GM23338 (cell line): Measurements from ENCODE around the gene PLXNA2. TPM values are rescaled to one million over a fixed set of nuclear protein-coding genes. Genes with fewer than 3 reads are reported as not detected.

Experiments
- ATAC-seq: fragments of 200-7000 bp; cut with Tn5 transposase; 3 replicates; pipeline ENCODE4 v1.9.1; 2020
- DNase-seq: peaks from one replicate; pipeline ENCODE4 v3.0.0-alpha.2; 2015; ENCODE audit warnings: low spot score
- H2AFZ ChIP-seq: fragments of 200-600 bp; sonication (generic); 2 replicates; pipeline ENCODE4 v1.8.0; 2016; ENCODE audit warnings: antibody characterized with exemption, mild to moderate bottlenecking, moderate library complexity
- H3F3A ChIP-seq: fragments of 200-600 bp; sonication (generic); replicated peaks from 2 replicates; pipeline ENCODE4 v1.8.0; 2017; ENCODE audit warnings: antibody characterized with exemption, mixed run types, low read depth
- H3K27ac ChIP-seq: fragments of 200-600 bp; sonication (generic); 2 replicates; pipeline ENCODE4 v1.6.1; 2016; ENCODE audit warnings: low read depth
- H3K27me3 ChIP-seq: fragments of 200-600 bp; sonication (generic); 2 replicates; pipeline ENCODE4 v1.8.0; 2016; ENCODE audit warnings: mild to moderate bottlenecking, mixed run types, moderate library complexity; ENCODE audit not compliant: insufficient read depth
- H3K36me3 ChIP-seq: fragments of 200-600 bp; sonication (generic); 2 replicates; pipeline ENCODE4 v1.8.0; 2016; ENCODE audit warnings: mild to moderate bottlenecking; ENCODE audit not compliant: insufficient read depth
- H3K4me1 ChIP-seq: fragments of 200-600 bp; sonication (generic); 2 replicates; pipeline ENCODE4 v1.8.0; 2016; ENCODE audit warnings: mild to moderate bottlenecking, moderate library complexity; ENCODE audit not compliant: insufficient read depth
- H3K4me2 ChIP-seq: fragments of 200-600 bp; sonication (generic); 2 replicates; pipeline ENCODE4 v1.7.1; 2017; ENCODE audit warnings: mixed run types
- H3K4me3 ChIP-seq: fragments of 200-600 bp; sonication (generic); 2 replicates; pipeline ENCODE4 v1.6.1; 2016; ENCODE audit warnings: mixed run types
- H3K79me2 ChIP-seq: fragments of 200-600 bp; sonication (generic); replicated peaks from 2 replicates; pipeline ENCODE4 v1.8.0; 2017; ENCODE audit warnings: mild to moderate bottlenecking; ENCODE audit not compliant: insufficient read depth
- H3K9me2 ChIP-seq: fragments of 200-600 bp; sonication (generic); 2 replicates; pipeline ENCODE4 v1.8.0; 2017; ENCODE audit not compliant: insufficient read depth
- H4K20me1 ChIP-seq: fragments of 200-600 bp; sonication (generic); replicated peaks from 2 replicates; pipeline ENCODE4 v1.8.0; 2017; ENCODE audit warnings: mild to moderate bottlenecking; ENCODE audit not compliant: insufficient read depth
- H3K27ac Mint-ChIP-seq: 2 replicates; pipeline ENCODE4 v1.8.0; 2020; ENCODE audit warnings: inconsistent platforms, mild to moderate bottlenecking, moderate library complexity, mixed read lengths
- H3K27me3 Mint-ChIP-seq: 3 replicates; pipeline ENCODE4 v1.8.0; 2022; ENCODE audit warnings: low read depth, mild to moderate bottlenecking, moderate library complexity, mixed read lengths, inconsistent platforms; ENCODE audit not compliant: insufficient read depth, poor library complexity
- H3K36me3 Mint-ChIP-seq: 3 replicates; pipeline ENCODE4 v1.8.0; 2021; ENCODE audit warnings: low read depth, mild to moderate bottlenecking, inconsistent platforms, moderate library complexity, mixed read lengths
- H3K4me1 Mint-ChIP-seq: 3 replicates; pipeline ENCODE4 v1.8.0; 2020; ENCODE audit warnings: mild to moderate bottlenecking, inconsistent platforms, mixed read lengths
- H3K4me3 Mint-ChIP-seq: 3 replicates; pipeline ENCODE4 v1.8.0; 2021; ENCODE audit warnings: moderate library complexity, mild to moderate bottlenecking, inconsistent platforms, mixed read lengths
- H3K9me3 Mint-ChIP-seq: 3 replicates; pipeline ENCODE4 v1.8.0; 2020; ENCODE audit warnings: moderate library complexity, mild to moderate bottlenecking, inconsistent platforms, mixed read lengths
- CREB1 ChIP-seq: fragments of 250-450 bp; sonication (Bioruptor Pico); IDR thresholded peaks from 2 replicates; pipeline ENCODE4 v1.5.0; 2020; ENCODE audit warnings: low read depth, mild to moderate bottlenecking, moderate library complexity
- EZH2phosphoT487 ChIP-seq: fragments of 200-600 bp; sonication (generic); IDR thresholded peaks from one replicate; pipeline ENCODE4 v1.8.1; 2018; ENCODE audit warnings: antibody characterized with exemption; ENCODE audit not compliant: unreplicated experiment
- JUNB ChIP-seq: IDR thresholded peaks from one replicate; pipeline ENCODE4 v1.6.1; 2016; ENCODE audit warnings: antibody characterized with exemption; ENCODE audit not compliant: unreplicated experiment
- POLR2AphosphoS5 ChIP-seq: IDR thresholded peaks from 2 replicates; pipeline ENCODE4 v1.6.1; 2016; ENCODE audit warnings: antibody characterized with exemption, low read depth
- ZNF331 ChIP-seq: fragments of 250-450 bp; sonication (Bioruptor Pico); IDR thresholded peaks from 2 replicates; pipeline ENCODE4 v1.5.0; 2020; ENCODE audit warnings: low read depth, mild to moderate bottlenecking, moderate library complexity
- polyA plus RNA-seq: library from polyadenylated mRNA; unstranded; fragments of >200 nt; fragmentation: Nextera tagmentation; extraction: Ambion mirVana; gene quantifications from 2 replicates; pipeline ENCODE4 v1.2.1, GENCODE V29; 2016
- total RNA-seq: library from RNA; depleted of rRNA; stranded (reverse); fragments of >200 nt; shearing (Covaris generic); gene quantifications from 2 replicates; pipeline ENCODE4 v1.2.3, GENCODE V29; 2014
- TF ChIP-seq, protein P1 (sequence below): IDR thresholded peaks from one replicate; pipeline ENCODE4 v1.6.1; 2018; ENCODE audit warnings: antibody characterized with exemption; ENCODE audit not compliant: unreplicated experiment
- TF ChIP-seq, protein P2 (sequence below), 2 experiments: fragments of 200-600 bp in 1 of 2; sonication (generic) in 1 of 2; conservative IDR thresholded peaks; 2 replicates each; pipeline versions ENCODE4 v1.5.1 to v1.6.1; 2016 to 2017; ENCODE audit warnings: antibody characterized with exemption in 2 of 2, low read depth in 2 of 2, mild to moderate bottlenecking in 2 of 2, moderate library complexity in 1 of 2

PLXNA2 gene
- total and polyA plus RNA-seq, 2 experiments from 2014 or later: 0.40 to 1.8 TPM

DNA sequence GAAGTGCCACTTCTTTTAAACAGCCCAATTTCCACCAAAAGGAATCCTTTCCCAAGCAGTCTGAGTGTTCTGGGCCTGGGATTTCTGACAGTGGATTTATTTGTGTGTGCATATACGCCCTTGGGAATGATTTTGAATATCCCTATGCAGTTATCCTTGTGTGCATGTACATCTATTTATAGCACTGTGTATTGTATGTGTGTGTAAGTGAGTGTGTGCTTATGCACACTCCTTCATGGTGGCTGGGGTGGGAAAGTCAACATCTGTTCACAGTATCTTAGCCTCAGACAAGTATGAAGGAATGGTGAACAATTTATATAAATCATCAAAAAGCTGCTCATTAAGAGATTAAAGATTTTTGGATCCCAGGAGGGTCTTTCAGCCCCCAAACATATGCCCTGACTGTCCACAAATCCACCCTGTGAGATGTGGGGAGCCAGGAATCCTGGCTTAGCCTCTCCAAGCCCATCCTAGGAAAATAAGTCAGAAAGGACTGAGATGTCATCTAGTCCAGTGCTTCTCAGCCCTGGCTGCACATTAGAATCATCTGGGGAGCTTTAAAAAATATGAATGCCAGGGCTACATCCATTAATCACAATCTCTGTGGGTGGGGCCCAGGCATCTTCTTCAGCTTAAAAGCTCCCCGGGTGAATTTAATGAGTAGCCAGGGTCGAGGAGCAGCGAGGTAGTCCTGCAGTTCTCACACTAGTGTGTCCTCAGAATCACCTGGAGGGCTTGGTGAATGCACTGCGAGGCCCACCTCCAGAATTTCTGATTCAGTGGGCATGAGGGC lies 101.4 kb downstream of the PLXNA2 start:
- H3K79me2 ChIP-seq: no peaks in the 10 kb centered on the region

GRCh38 chr1:208141610-208142192 lies 102.5 kb downstream of the PLXNA2 start:
- TF ChIP-seq CREB1 (CRISPR knock-in tag) (no peak), POLR2AphosphoS5 (no peak), ZNF331 (CRISPR knock-in tag) (no peak)
- TF ChIP-seq, protein P1, sequence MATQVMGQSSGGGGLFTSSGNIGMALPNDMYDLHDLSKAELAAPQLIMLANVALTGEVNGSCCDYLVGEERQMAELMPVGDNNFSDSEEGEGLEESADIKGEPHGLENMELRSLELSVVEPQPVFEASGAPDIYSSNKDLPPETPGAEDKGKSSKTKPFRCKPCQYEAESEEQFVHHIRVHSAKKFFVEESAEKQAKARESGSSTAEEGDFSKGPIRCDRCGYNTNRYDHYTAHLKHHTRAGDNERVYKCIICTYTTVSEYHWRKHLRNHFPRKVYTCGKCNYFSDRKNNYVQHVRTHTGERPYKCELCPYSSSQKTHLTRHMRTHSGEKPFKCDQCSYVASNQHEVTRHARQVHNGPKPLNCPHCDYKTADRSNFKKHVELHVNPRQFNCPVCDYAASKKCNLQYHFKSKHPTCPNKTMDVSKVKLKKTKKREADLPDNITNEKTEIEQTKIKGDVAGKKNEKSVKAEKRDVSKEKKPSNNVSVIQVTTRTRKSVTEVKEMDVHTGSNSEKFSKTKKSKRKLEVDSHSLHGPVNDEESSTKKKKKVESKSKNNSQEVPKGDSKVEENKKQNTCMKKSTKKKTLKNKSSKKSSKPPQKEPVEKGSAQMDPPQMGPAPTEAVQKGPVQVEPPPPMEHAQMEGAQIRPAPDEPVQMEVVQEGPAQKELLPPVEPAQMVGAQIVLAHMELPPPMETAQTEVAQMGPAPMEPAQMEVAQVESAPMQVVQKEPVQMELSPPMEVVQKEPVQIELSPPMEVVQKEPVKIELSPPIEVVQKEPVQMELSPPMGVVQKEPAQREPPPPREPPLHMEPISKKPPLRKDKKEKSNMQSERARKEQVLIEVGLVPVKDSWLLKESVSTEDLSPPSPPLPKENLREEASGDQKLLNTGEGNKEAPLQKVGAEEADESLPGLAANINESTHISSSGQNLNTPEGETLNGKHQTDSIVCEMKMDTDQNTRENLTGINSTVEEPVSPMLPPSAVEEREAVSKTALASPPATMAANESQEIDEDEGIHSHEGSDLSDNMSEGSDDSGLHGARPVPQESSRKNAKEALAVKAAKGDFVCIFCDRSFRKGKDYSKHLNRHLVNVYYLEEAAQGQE: no peak
- Mint-ChIP-seq H3K27me3 (peaks cover 12% of the 10 kb centered on the region), H3K4me3 (no peak overlapping the region), H3K9me3 (no peaks in the 10 kb centered on the region), H3K4me1 (peaks cover 10% of the 10 kb centered on the region), H3K27ac (no peak overlapping the region), H3K36me3 (no peaks in the 10 kb centered on the region)
- Histone ChIP-seq H3K9me2 (no peaks in the 10 kb centered on the region), H3K27me3 (no peaks in the 10 kb centered on the region), H4K20me1 (no peaks in the 10 kb centered on the region), H3K4me1 (0 out of 2 replicates have a peak, but pooled peaks cover 9% of the 10 kb centered on the region), H3K27ac (no peak overlapping the region), H3K79me2 (no peaks in the 10 kb centered on the region), H3K4me3 (no peak overlapping the region), H3K36me3 (no peaks in the 10 kb centered on the region), H3F3A (no peaks in the 10 kb centered on the region), H3K4me2 (no peak overlapping the region), H2AFZ (no peak overlapping the region)
- ATAC-seq (no peak), DNase-seq (no peak)

More for the DNA sequence above, 101.4 kb downstream of the PLXNA2 start:
- Mint-ChIP-seq H3K36me3 (no peaks in the 10 kb centered on the region), H3K9me3 (no peaks in the 10 kb centered on the region), H3K4me1 (peaks cover 10% of the 10 kb centered on the region), H3K27ac (no peak overlapping the region), H3K27me3 (peaks cover 9% of the 10 kb centered on the region), H3K4me3 (no peak overlapping the region)
- H4K20me1 ChIP-seq: no peaks in the 10 kb centered on the region
- no peaks in the 10 kb centered on the region for H3F3A ChIP-seq
- no peaks in the 10 kb centered on the region for H3K9me2 ChIP-seq
- H3K27me3 ChIP-seq: no peaks in the 10 kb centered on the region
- no peak overlapping the region for H3K4me2 ChIP-seq
- 0 out of 2 replicates have a peak, but pooled peaks cover 9% of the 10 kb centered on the region for H3K4me1 ChIP-seq
- H2AFZ ChIP-seq: no peak overlapping the region
- no peak overlapping the region for H3K27ac ChIP-seq
- H3K4me3 ChIP-seq: no peak overlapping the region
- no peak for ATAC-seq
- no peak for DNase-seq
- no peaks in the 10 kb centered on the region for H3K36me3 ChIP-seq
- no peak for TF ChIP-seq JUNB
- TF ChIP-seq ZNF331 (CRISPR knock-in tag): no peak
- TF ChIP-seq EZH2phosphoT487: no peak
- TF ChIP-seq, protein P2, sequence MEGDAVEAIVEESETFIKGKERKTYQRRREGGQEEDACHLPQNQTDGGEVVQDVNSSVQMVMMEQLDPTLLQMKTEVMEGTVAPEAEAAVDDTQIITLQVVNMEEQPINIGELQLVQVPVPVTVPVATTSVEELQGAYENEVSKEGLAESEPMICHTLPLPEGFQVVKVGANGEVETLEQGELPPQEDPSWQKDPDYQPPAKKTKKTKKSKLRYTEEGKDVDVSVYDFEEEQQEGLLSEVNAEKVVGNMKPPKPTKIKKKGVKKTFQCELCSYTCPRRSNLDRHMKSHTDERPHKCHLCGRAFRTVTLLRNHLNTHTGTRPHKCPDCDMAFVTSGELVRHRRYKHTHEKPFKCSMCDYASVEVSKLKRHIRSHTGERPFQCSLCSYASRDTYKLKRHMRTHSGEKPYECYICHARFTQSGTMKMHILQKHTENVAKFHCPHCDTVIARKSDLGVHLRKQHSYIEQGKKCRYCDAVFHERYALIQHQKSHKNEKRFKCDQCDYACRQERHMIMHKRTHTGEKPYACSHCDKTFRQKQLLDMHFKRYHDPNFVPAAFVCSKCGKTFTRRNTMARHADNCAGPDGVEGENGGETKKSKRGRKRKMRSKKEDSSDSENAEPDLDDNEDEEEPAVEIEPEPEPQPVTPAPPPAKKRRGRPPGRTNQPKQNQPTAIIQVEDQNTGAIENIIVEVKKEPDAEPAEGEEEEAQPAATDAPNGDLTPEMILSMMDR (conservative IDR thresholded peaks at IDR 0.05; ENCODE audit: low read depth in 2 of 2): no peak
- TF ChIP-seq CREB1 (CRISPR knock-in tag): no peak
